Activated CD4-positive, alpha-beta memory T cell treated with anti-CD3 and anti-CD28 coated beads, Interleukin-2, amount 10 ng/mL, durations not matched to agents 7 days and 5 days (primary cell): Measurements from ENCODE around the gene TNS1. TPM values are rescaled to one million over a fixed set of nuclear protein-coding genes. Genes with fewer than 3 reads are reported as not detected.

ENCODE experiments used
- CTCF ChIA-PET: fragments of 350-600 bp; sonication (Branson Sonifier 250); formaldehyde crosslinking; loops from one replicate; lab custom pipeline; 2021; ENCODE audit warnings: antibody characterized with exemption, inconsistent platforms; lab: Charles Lee
- POLR2A ChIA-PET: fragments of 350-600 bp; sonication (Branson Sonifier 250); formaldehyde crosslinking; loops from one replicate; lab custom pipeline; 2021; ENCODE audit warnings: antibody characterized with exemption; lab: Charles Lee
- DNase-seq: peaks from one replicate; pipeline ENCODE4 v3.0.0-alpha.2; 2020
- H3K27ac Mint-ChIP-seq: one replicate; pipeline ENCODE4 v1.8.0; 2021; ENCODE audit warnings: mild to moderate bottlenecking, mixed read lengths
- H3K27me3 Mint-ChIP-seq: one replicate; pipeline ENCODE4 v1.8.0; 2021; ENCODE audit warnings: mixed read lengths
- H3K36me3 Mint-ChIP-seq: one replicate; pipeline ENCODE4 v1.8.0; 2021; ENCODE audit warnings: low read depth, mixed read lengths
- H3K4me1 Mint-ChIP-seq: one replicate; pipeline ENCODE4 v1.8.0; 2021; ENCODE audit warnings: mixed read lengths
- H3K4me3 Mint-ChIP-seq: one replicate; pipeline ENCODE4 v1.8.0; 2021; ENCODE audit warnings: mild to moderate bottlenecking, mixed read lengths
- H3K9me3 Mint-ChIP-seq: one replicate; pipeline ENCODE4 v1.8.0; 2021; ENCODE audit warnings: mixed read lengths
- total RNA-seq, 2 experiments: library from RNA; stranded (reverse); gene quantifications; one replicate each; pipeline ENCODE4 v1.2.3, GENCODE V29; 2021

Gene TNS1
- total RNA-seq, 2 experiments from 2014 or later, result 3.2 to 3.4 TPM

GRCh38 chr2:217873371-217873770, 129.4 kb downstream of the TNS1 start:
- POLR2A ChIA-PET, result no interaction called here
- no peaks in the 10 kb centered on the region for H3K9me3 Mint-ChIP-seq
- no peaks in the 10 kb centered on the region for H3K36me3 Mint-ChIP-seq
- DNase-seq, result no peak
- no peaks in the 10 kb centered on the region for H3K4me1 Mint-ChIP-seq
- no peak overlapping the region for H3K4me3 Mint-ChIP-seq
- CTCF ChIA-PET, result interaction anchor here (0.9 kb wide), 1 partner anchor 14 kb away, joined by 3 read pairs; no protein-coding TSS in a partner anchor
- H3K27ac Mint-ChIP-seq, result no peak overlapping the region
- no peaks in the 10 kb centered on the region for H3K27me3 Mint-ChIP-seq

- Mint-ChIP-seq H3K4me3 (no peak overlapping the region), H3K36me3 (no peaks in the 10 kb centered on the region), H3K9me3 (no peaks in the 10 kb centered on the region), H3K27me3 (no peaks in the 10 kb centered on the region), H3K27ac (no peak overlapping the region), H3K4me1 (no peaks in the 10 kb centered on the region)
- ChIA-PET CTCF (no interaction called here), POLR2A (no interaction called here)
- no peak for DNase-seq
Measured at GRCh38 chr2:217872319-217872718, 130.5 kb downstream of the TNS1 start.

DNA sequence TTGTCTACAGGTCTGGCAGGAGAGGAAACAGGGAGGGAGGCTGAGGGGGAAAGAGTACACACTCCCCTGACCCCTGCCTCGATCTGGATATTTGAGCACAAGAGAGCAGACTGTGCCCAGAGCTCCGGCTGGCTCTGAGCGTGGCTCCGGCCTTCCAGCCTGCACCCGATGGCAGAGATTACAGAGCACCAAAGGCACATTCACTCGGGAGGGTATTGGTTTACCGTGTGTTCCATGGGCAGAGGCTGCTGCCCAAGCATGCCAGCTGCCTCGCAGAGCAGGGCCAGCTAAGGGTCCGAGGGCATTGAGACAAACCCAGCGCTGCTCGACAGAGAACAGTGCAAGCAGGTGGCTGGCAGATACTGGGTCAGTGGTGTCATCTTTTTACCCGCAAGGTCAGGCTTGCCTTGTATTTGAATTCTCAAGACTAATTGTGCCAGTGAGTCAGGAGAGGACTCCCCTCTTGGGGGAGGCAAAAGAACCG, 132.2 kb downstream of the TNS1 start:
- CTCF ChIA-PET, result interaction anchor here (2.0 kb wide), 1 partner anchor 16 kb away, joined by 6 read pairs; no protein-coding TSS in a partner anchor
- Mint-ChIP-seq H3K9me3 (no peaks in the 10 kb centered on the region), H3K4me3 (no peak overlapping the region), H3K27me3 (no peaks in the 10 kb centered on the region), H3K36me3 (no peaks in the 10 kb centered on the region), H3K4me1 (no peaks in the 10 kb centered on the region), H3K27ac (no peak overlapping the region)
- no peak for DNase-seq
- POLR2A ChIA-PET, result no interaction called here

DNA sequence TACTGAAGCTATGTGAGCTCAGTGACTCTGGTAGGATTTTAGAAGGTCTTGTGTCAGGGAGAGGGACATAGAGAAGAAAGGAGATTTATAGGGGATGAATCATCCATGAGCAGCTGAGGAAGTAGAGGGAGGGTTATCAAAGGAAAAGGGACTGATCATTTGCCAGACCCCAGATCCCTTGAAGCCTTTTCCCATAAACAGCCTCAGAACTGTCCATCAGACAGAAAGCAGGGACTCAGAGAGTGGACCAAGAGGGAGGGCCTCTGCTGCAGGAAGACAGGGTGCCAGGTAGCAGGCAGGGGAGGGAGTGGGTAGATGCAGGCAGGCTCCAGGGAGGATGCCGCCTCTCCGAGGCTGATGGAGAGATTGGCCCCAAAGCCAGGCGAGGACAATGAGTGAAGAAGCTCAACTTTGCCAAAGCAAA, 133.9 kb downstream of the TNS1 start:
- ChIA-PET POLR2A (no interaction called here), CTCF (interaction anchor here (0.7 to 1.5 kb wide), 2 partner anchors 18 to 83 kb away, joined by 4 read pairs; no protein-coding TSS in a partner anchor)
- no peaks in the 10 kb centered on the region for H3K9me3 Mint-ChIP-seq
- no peak overlapping the region for H3K27ac Mint-ChIP-seq
- H3K27me3 Mint-ChIP-seq, result no peaks in the 10 kb centered on the region
- no peaks in the 10 kb centered on the region for H3K4me1 Mint-ChIP-seq
- no peaks in the 10 kb centered on the region for H3K36me3 Mint-ChIP-seq
- DNase-seq, result no peak
- no peak overlapping the region for H3K4me3 Mint-ChIP-seq

GRCh38 chr2:217868265-217868892, 134.4 kb downstream of the TNS1 start:
- H3K27me3 Mint-ChIP-seq, result no peaks in the 10 kb centered on the region
- POLR2A ChIA-PET, result no interaction called here
- CTCF ChIA-PET, result interaction anchor here (0.7 to 1.5 kb wide), 2 partner anchors 18 to 83 kb away, joined by 4 read pairs; no protein-coding TSS in a partner anchor
- H3K9me3 Mint-ChIP-seq, result no peaks in the 10 kb centered on the region
- H3K27ac Mint-ChIP-seq, result no peak overlapping the region
- H3K4me1 Mint-ChIP-seq, result no peaks in the 10 kb centered on the region
- no peaks in the 10 kb centered on the region for H3K36me3 Mint-ChIP-seq
- H3K4me3 Mint-ChIP-seq, result no peak overlapping the region
- no peak for DNase-seq

DNA sequence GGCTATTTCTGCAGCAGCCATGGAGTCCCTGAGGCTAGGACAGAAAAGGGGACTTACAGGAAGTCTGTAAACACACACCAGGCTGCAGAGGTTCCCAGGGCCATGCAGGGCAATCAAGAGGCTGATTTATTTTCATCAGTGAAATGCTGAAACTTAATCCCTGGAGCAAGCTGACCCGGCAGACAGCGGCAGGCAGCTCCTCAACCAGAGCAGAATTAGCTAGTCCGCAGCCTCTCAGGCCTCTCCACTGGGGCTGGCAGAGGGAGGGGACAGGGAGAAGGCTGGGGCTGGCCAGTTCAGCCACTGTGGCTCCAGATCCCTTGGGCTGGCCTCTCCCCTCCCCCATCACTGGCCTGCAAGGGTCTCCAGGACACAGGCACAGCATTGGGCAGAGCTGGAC, 136.3 kb downstream of the TNS1 start:
- Mint-ChIP-seq H3K36me3 (no peaks in the 10 kb centered on the region), H3K4me1 (no peaks in the 10 kb centered on the region), H3K27ac (no peak overlapping the region), H3K27me3 (no peaks in the 10 kb centered on the region), H3K4me3 (no peak overlapping the region), H3K9me3 (no peaks in the 10 kb centered on the region)
- POLR2A ChIA-PET, result no interaction called here
- CTCF ChIA-PET, result interaction anchor here (0.8 kb wide), 1 partner anchor 110 kb away, joined by 3 read pairs; no protein-coding TSS in a partner anchor
- no peak for DNase-seq

DNA sequence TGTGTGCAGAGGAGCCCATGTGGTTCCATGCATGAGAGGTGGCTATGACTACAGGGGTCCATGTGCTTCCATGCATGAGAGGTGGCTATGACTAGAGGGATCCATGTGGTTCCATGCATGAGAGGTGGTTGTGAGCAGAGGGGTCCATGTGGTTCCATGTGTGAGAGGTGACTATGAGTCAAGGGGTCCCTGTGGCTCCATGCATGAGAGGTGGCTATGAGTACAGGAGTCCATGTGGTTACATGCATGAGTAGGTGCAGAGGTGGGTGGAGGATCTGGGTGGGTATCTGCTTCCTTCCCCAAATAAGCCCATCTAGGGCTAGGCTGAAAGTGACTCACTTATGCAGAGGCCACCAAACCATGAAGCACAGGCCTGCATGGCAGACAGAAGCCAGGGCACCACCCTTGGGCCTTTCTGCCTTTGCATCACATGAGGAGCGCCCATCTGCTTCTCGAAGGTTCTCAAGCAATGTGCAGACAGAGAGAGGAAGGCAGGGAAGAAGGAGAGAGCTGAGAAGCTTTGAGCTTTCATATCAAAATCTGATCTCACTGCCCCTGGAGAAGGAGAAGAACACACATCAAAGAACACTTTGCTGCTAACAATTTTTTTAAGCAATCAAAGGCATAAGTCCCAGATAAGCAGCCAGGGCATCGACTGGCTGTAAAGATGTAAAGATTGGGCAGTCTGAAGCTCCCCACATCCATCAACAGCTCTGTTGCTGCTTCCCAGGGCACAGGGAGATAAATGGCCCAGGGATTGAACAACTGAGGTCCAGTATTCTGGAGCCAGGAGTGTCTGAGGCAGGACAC, 137.6 kb downstream of the TNS1 start:
- POLR2A ChIA-PET, result no interaction called here
- Mint-ChIP-seq H3K9me3 (no peaks in the 10 kb centered on the region), H3K36me3 (no peaks in the 10 kb centered on the region), H3K27ac (no peak overlapping the region), H3K4me3 (no peak overlapping the region), H3K4me1 (no peaks in the 10 kb centered on the region), H3K27me3 (no peaks in the 10 kb centered on the region)
- CTCF ChIA-PET, result no interaction called here
- DNase-seq, result no peak

- POLR2A ChIA-PET, result no interaction called here
- Mint-ChIP-seq H3K27me3 (no peaks in the 10 kb centered on the region), H3K27ac (no peak overlapping the region), H3K9me3 (no peaks in the 10 kb centered on the region), H3K4me1 (no peaks in the 10 kb centered on the region), H3K36me3 (no peaks in the 10 kb centered on the region), H3K4me3 (no peak overlapping the region)
- CTCF ChIA-PET, result no interaction called here
- no peak for DNase-seq
Measured at GRCh38 chr2:217863883-217864282, 138.9 kb downstream of the TNS1 start.

- CTCF ChIA-PET, result no interaction called here
Measured at GRCh38 chr2:217861334-217861877, 141.4 kb downstream of the TNS1 start.

GRCh38 chr2:217859926-217860325, 142.9 kb downstream of the TNS1 start:
- no peaks in the 10 kb centered on the region for H3K9me3 Mint-ChIP-seq
- CTCF ChIA-PET, result no interaction called here
- POLR2A ChIA-PET, result no interaction called here
- no peak for DNase-seq
- H3K27me3 Mint-ChIP-seq, result no peaks in the 10 kb centered on the region
- H3K4me3 Mint-ChIP-seq, result no peak overlapping the region
- no peaks in the 10 kb centered on the region for H3K4me1 Mint-ChIP-seq
- H3K27ac Mint-ChIP-seq, result no peak overlapping the region
- H3K36me3 Mint-ChIP-seq, result no peaks in the 10 kb centered on the region

More at GRCh38 chr2:217861334-217861877, 141.4 kb downstream of the TNS1 start:
- Mint-ChIP-seq H3K9me3 (no peaks in the 10 kb centered on the region), H3K4me1 (no peaks in the 10 kb centered on the region), H3K27ac (no peak overlapping the region), H3K4me3 (no peak overlapping the region), H3K27me3 (no peaks in the 10 kb centered on the region), H3K36me3 (no peaks in the 10 kb centered on the region)
- POLR2A ChIA-PET, result no interaction called here
- DNase-seq, result no peak

- Mint-ChIP-seq H3K27me3 (no peaks in the 10 kb centered on the region), H3K9me3 (no peaks in the 10 kb centered on the region), H3K4me3 (no peak overlapping the region), H3K36me3 (no peaks in the 10 kb centered on the region), H3K27ac (no peak overlapping the region), H3K4me1 (no peaks in the 10 kb centered on the region)
- ChIA-PET POLR2A (no interaction called here), CTCF (no interaction called here)
- DNase-seq, result no peak
Measured at GRCh38 chr2:217858519-217859491, 144.0 kb downstream of the TNS1 start.

DNA sequence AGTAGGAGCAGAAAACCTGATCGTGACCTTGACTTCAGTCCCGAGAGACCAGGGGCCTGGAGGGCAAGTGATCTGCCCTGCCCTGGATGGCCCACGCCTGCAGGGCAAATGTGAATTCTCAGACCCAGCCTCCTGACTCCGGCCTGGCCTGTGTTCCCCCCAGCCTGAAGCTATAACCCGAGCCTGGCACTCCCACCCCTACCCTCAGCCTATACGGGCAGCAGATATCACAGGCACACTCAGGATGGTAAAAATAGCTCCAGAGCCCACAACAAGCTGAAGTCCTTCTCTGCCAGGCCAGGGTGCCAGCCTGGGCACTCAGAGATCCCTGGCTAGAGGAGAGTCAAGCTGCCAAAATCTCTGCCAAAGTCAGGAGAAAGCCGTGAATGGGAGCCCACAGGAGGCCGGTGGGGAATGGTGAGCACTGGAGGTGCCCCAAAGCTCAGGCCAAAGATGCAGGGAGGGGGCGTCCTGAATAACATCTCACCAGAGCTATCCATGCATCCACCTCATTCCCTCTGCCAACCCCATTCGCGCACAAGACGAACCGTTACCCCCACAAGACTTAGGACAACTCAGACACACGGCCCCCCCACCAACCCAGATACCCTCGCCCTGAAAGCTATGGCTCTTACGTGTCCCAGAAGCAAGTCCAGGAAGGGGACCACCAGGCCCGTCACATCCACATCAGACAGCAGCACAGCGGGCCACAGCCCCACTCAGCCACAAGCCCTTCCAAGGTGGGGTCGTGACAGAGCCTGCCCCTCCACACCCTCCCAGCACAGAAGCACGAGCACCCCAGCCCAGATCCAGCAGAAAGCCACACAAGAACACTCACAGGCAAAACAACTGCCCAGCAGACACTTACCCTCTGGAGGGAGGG, 144.9 kb downstream of the TNS1 start:
- ChIA-PET POLR2A (no interaction called here), CTCF (no interaction called here)

More for the DNA sequence above, 144.9 kb downstream of the TNS1 start:
- no peak for DNase-seq
- Mint-ChIP-seq H3K9me3 (no peaks in the 10 kb centered on the region), H3K36me3 (no peaks in the 10 kb centered on the region), H3K4me3 (no peak overlapping the region), H3K4me1 (no peaks in the 10 kb centered on the region), H3K27ac (no peak overlapping the region), H3K27me3 (no peaks in the 10 kb centered on the region)
